HL-60/S4 treated with phorbol 12-myristate 13-acetate at 8.2 ng/mL for 4 days and 3 days (cell line): ENCODE measurements around the gene POU2AF2.

Source experiments
- in situ Hi-C: fragments of 300-500 bp; cut with MboI; formaldehyde crosslinking; loops from 2 replicates; pipeline ENCODE4 v1.15.0; 2022; ENCODE audit warnings: low sequenced_read_pairs

The POU2AF2 gene

DNA sequence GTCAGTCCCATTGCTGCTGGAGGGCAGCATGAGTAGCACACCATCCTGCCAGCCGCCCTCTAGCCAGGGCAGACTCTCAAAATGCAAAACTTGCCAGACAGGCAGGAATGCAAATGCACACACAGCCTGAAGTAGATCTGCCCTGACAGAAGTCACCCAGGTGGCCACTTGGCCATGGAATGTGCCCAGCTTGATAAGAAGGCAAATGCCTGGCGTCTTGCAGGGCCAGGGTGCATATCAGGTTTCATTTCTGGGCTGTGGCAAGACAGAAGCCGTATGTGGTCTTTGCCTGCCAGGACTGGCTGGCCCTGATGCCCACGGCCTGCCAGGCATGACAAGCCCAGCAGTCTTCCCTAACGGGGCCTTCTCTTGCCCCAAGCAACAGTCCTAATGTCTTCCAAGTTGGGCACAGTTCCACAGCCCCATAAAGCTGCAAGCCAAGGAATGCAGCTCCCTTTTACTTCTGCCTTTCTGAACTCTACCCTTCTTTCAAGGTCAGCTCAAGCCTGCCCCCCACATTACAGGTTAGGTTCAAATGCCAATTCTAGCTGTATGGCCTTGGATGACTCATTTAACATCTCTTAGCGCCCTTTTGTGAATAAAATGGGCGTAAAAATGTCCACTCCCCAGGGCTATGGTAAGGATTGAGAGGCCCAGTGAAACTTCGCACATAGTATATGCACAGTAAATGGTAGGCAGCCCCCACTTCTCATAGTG, 82.5 kb downstream of the POU2AF2 start:
- in situ Hi-C loops, result no loop called here

DNA sequence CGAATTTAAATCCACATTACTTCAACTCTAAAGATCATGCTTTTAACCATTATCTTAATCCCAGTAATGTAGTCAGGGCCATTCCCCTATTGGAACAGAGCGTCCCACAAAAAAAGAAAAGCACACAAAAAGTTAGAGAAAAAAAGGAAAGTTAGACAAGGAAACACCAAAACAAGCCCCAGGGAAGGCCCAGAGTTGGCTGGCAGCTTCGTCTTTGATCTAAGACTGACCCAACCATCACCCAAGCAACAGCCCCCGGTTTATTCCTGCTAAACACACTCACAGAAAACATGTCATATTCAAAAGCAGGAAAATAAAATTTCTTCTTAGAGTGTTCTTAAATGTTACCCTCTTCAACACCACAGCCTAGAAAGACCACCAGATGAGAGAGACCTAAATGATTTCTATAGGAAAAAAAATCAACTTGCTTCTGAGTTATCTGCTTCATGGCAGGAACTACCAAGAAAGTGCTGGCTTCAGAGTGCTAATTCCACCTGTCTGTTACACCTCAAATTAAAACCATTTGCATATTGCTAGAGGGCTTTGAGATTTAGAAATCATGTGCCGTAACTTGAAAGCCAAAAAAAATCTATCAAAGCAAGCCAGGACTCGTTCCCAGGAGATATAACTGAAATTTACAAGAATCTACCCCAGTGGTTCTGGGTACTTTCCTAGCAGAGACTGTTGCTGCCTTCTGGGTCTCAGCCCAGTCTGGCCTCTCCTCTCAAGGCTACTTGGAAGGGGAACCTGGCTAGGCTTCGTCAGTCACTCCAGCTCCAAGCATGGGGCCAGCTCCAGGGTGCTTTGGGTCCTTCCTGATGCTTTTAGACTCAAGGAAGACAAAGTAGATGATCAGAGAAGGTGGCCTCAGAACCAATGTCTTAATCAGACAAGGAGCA, 84.0 kb downstream of the POU2AF2 start:
- in situ Hi-C loops, result no loop called here

GRCh38 chr11:111330234-111330893, 84.8 kb downstream of the POU2AF2 start:
- in situ Hi-C loops, result no loop called here

GRCh38 chr11:111331711-111332479, 86.4 kb downstream of the POU2AF2 start:
- in situ Hi-C loops, result no loop called here

DNA sequence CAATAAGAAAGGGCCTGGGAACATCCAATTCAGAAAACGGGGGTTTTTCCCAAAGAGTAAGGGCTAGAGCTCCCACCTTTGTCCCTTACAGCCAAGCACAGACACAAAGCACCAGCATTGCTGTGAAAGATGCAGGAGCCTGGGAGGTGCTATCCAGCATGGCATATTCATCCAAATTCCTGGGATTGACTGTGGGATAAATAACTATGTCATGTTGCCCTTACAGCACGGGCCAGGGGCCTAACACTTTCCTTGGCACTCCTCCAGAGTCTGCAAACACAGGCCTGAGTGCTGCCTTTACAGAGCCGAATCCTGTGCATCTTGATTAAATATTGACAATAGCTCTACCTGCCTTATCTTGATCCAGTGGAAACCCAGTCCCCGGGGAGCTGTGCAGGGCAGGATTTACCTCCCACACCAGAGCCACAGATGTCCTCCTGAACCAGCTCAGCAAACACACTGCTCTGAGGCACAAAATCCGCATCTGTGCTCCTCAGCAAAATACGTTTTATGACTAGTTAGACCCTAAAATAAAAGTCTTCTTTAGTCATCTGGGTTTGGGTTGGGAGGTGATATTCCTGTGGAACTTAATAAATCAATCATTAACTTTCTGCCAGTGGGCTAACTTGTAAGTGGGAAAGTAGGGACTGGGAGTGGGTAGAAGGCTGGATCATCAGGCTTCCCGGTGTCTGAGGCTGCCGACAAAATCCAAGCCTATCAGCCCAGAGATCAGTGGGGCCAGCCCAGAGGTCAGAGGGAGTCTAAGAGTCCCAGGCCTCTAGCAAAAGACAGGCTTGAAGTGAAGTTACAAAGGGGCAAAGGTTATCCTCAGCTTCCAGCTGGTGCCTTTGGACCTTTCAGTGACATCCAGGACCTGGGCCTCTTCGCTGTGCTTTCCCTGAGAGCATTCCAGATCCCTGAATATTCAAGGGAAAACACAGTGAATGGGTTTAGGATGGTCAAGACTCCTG, 89.3 kb downstream of the POU2AF2 start:
- in situ Hi-C loops, result no loop called here

GRCh38 chr11:111335549-111335948, 90.0 kb downstream of the POU2AF2 start:
- in situ Hi-C loops, result no loop called here
